CMK (cell line): ENCODE data around the gene ACVR1B.

Source experiments
- DNase-seq: peaks from one replicate; pipeline ENCODE4 v3.0.0-alpha.2; 2010; ENCODE audit warnings: low read depth

ACVR1B gene

DNA sequence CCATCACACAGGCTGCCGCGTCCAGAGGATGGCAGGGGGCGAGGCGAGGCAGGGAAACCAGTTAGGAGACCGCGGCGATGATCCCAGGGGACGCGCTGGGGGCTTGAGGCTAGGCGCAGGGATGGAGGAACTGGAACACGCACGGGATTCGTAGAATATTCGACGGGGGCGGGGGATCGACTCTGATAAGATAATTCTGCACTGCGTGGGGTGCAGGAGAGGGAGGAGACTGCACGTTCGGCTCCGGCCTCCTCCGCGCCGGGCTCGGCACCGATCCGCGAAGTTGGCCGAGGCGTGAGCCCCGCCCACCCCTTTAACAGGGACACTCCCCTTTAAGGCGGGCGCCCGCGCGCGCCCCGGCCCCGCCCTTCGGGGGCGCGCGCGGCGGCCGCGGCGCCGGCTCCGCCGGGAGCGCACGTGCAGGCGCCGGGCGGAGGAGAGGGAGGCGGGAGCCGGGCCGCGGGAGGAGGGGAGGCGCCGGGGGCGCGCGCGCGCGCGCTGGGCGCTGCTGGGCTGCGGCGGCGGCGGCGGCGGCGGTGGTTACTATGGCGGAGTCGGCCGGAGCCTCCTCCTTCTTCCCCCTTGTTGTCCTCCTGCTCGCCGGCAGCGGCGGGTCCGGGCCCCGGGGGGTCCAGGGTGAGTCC lies at the start of gene ACVR1B:
Gene ACVR1B (plus strand): TSS at position 501 of the 644 bp plus-strand sequence. CDS start 45 bp downstream, at position 546.
- DNase-seq = peak; percentile 78

- no peak for DNase-seq
These were observed 49.6 kb upstream of the ACVR1B start for GRCh38 chr12:51901881-51902280.

- DNase-seq = no peak
These were observed 46.5 kb upstream of the ACVR1B start for GRCh38 chr12:51904951-51905470.

GRCh38 chr12:51905471-51906429 lies 45.7 kb upstream of the ACVR1B start:
- DNase-seq = peak; percentile 54

- DNase-seq = no peak
These were observed 44.9 kb upstream of the ACVR1B start for GRCh38 chr12:51906430-51907082.

- no peak for DNase-seq
These were observed 44.2 kb upstream of the ACVR1B start, which contains the start of gene ACVRL1 for GRCh38 chr12:51907083-51907855. Gene ACVRL1, plus strand, starts transcription at chr12:51907504. Its CDS starts 4,971 bp downstream, at chr12:51912475.

GRCh38 chr12:51907856-51908425 lies 43.6 kb upstream of the ACVR1B start:
- DNase-seq = no peak

- no peak for DNase-seq
These were observed 42.5 kb upstream of the ACVR1B start for GRCh38 chr12:51908876-51909592.

DNA sequence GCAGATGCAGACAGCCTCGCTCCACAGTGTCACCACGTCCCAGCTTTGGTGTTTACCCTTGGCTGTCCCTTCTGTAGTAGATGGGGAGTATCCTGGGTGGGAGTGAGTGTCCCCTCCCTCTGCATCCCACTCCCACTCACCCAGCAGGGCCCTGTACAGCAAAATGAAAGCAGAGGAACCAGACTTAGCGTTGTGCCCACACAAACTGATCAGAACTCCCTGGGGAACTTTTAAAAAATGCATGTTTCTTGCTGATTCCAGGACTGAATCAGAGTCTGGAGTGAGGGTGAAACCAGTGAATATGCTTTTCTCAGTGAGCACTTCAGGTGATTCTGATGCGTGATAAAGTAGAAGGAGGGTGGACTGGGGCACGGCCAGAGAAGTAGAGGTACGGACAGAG lies 41.3 kb upstream of the ACVR1B start:
- no peak for DNase-seq

GRCh38 chr12:51910691-51911090 lies 40.8 kb upstream of the ACVR1B start:
- DNase-seq = no peak

GRCh38 chr12:51911307-51911706 lies 40.2 kb upstream of the ACVR1B start:
- no peak for DNase-seq

DNA sequence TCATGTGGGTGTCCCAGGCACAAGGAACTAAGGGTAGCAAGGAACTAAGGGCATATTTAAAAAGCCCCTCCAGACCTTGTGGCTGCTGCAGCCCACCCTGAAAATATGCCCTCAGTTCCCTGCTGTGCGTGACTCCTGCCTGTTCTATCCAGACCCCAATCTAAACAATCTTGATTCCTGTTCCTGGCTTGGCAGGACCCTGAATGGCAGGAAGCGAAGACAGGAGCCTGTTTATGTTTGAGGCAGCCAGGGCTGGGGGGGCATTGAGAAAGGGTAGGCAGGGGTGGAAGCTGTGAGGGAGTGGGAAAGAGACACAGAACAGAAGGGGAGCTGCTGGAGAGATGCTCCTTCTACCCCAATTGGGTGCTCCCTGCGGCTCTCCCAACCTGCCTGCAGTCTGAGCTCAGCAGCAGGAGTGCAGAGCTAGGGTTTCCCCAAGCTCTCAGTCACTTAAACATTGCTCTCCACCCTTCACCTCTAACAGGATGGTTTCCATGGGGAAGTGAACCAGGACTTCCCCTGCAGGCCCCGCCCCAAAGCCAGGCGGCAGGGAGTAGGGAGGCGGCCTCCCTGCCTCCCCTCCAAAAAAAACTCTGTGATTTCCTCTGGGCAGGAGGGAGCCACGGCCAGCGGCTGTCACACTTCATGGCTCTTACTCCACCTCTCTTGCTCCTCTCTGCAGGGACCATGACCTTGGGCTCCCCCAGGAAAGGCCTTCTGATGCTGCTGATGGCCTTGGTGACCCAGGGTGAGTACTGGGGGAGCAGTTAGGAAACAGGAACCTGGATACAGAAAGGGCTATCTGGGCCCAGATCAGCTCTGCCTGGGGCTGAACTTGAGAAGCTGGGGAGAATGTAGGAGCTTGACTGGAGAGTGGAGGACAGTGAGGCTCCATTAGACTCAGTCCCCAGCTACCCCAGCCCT lies 39.4 kb upstream of the ACVR1B start:
- no peak for DNase-seq

DNA sequence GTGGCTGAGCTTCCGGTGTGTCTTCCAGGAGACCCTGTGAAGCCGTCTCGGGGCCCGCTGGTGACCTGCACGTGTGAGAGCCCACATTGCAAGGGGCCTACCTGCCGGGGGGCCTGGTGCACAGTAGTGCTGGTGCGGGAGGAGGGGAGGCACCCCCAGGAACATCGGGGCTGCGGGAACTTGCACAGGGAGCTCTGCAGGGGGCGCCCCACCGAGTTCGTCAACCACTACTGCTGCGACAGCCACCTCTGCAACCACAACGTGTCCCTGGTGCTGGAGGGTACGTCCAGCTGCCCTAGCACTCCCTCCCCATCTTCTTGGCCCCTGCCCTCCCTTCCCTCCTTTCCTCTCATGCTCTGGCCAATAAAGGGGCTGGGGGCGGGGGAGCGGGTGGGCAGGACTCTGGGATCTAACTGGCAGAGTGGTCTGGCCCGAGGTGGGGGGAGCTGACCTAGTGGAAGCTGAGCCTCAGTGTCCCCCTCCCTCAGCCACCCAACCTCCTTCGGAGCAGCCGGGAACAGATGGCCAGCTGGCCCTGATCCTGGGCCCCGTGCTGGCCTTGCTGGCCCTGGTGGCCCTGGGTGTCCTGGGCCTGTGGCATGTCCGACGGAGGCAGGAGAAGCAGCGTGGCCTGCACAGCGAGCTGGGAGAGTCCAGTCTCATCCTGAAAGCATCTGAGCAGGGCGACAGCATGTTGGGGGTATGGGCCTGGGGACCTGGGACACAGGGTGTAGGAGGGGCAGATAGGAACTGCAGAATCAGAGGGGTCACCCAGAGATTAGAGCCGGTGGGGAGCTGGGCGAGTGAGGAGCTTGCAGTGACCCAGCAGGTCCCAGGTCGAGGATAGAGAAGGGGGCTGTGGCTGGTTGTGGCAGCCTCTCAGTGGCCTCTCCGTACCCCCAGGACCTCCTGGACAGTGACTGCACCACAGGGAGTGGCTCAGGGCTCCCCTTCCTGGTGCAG lies 38.1 kb upstream of the ACVR1B start:
- no peak for DNase-seq

- no peak for DNase-seq
These were observed 37.2 kb upstream of the ACVR1B start for GRCh38 chr12:51914034-51914923.

DNA sequence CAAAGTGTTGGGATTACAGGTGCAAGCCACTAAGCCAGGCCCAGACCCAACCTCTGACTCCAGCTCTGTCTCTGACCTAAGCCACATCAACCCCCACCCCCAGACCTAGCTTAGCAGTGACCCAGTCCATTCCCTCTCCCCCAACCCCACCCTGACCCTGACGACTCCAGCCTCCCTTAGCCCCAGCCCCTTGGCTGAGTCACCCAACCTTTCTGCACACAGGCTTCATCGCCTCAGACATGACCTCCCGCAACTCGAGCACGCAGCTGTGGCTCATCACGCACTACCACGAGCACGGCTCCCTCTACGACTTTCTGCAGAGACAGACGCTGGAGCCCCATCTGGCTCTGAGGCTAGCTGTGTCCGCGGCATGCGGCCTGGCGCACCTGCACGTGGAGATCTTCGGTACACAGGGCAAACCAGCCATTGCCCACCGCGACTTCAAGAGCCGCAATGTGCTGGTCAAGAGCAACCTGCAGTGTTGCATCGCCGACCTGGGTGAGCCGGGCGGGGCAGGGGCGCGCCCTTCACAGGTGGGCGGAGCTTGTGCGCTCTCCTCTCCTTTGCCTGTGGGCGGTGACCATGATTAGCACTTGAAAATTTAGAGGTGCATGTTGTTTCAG lies 36.4 kb upstream of the ACVR1B start:
- no peak for DNase-seq

DNA sequence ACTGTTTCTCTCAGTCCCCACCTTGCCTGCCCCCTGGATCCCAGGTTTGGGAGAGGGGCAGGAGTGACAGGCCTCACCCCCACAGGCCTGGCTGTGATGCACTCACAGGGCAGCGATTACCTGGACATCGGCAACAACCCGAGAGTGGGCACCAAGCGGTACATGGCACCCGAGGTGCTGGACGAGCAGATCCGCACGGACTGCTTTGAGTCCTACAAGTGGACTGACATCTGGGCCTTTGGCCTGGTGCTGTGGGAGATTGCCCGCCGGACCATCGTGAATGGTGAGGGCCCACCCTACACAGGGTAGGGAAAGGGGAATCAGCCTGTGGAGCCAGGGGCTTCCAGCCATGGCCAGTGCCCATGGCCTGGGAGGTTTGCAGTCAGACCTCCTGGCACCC lies 35.5 kb upstream of the ACVR1B start:
- DNase-seq = no peak
